Measurements from ENCODE around the gene SOHLH1. TPM values are rescaled to one million over a fixed set of nuclear protein-coding genes. Genes with fewer than 3 reads are reported as not detected.

Gene SOHLH1
- total and polyA plus RNA-seq, 10 of the 15 experiments (the other 5 are each of a cell fraction or from before 2014, with no cell fraction given), result not detected

DNA sequence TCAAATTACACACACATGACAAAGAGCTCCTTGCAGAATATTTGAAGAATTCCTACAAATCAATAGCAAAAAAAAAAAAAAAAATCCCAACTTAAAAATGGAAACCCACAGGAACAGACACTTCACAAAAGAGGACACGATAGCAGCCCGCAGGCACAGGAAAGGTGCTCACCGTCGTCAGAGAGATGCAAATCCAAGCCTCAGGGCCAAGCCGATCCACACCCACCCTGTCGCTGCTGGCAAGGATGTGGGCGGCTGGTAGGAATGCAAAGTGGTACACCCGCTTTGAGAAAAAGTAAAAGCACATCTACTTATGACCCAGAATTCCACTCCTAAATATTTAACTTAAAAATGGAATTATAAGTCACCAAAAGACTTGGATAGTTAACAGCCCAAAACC lies 25.3 kb downstream of the SOHLH1 start:
- in situ Hi-C loops (cut with MboI) (no loop called here), intact Hi-C loops (cut with micrococcal nuclease; ENCODE audit: unreplicated experiment) (no loop called here)
- ATAC-seq, result no peak
- no peaks in the 10 kb centered on the region for H3K4me1 ChIP-seq (ENCODE audit: control insufficient read depth, insufficient read depth, low read length)
- no peak for DNase-seq (ENCODE audit: low read depth, low spot score)
- H3K4me3 ChIP-seq, result no peak overlapping the region
- no peak overlapping the region for H3K4me2 ChIP-seq (ENCODE audit: control insufficient read depth, insufficient read depth)
- H4K20me1 ChIP-seq (ENCODE audit: control insufficient read depth, insufficient read depth), result no peaks in the 10 kb centered on the region
- ChIA-PET RAD21 (ENCODE audit: unreplicated experiment) (no interaction called here), SMC1A (ENCODE audit: uncharacterized antibody, unreplicated experiment) (no interaction called here), POLR2A (no interaction called here), CTCF (no interaction called here)
- H3K27me3 ChIP-seq (replicated peaks in 1 of 2; ENCODE audit: control insufficient read depth in 2 of 2, insufficient read depth in 2 of 2, low read length in 1 of 2), result no peaks in the 10 kb centered on the region
- H3K79me2 ChIP-seq (ENCODE audit: control insufficient read depth, insufficient read depth, low read length), result no peaks in the 10 kb centered on the region
- no TSS peak for BruUV-seq (replicated peaks)
- no peak for FAIRE-seq
- no peaks in the 10 kb centered on the region for H3K36me3 ChIP-seq (ENCODE audit: control insufficient read depth in 2 of 2, insufficient read depth in 2 of 2, low read length in 1 of 2)
- H3K9ac ChIP-seq (ENCODE audit: control insufficient read depth, insufficient read depth, low read length), result no peak overlapping the region
- no peak overlapping the region for H2AFZ ChIP-seq (ENCODE audit: control insufficient read depth, low read depth, low read length)
- no peaks in the 10 kb centered on the region for H3K9me3 ChIP-seq (replicated peaks; ENCODE audit: control insufficient read depth, insufficient read depth, low read length)
- TF ChIP-seq MYB (IDR thresholded peaks at IDR 0.05; ENCODE audit: borderline replicate concordance, low read depth, low read length) (no peak), MEF2B (IDR thresholded peaks at IDR 0.05; ENCODE audit: partially characterized antibody, poor library complexity, severe bottlenecking) (no peak), WRNIP1 (IDR thresholded peaks at IDR 0.05; ENCODE audit: borderline replicate concordance, low read depth, low read length) (no peak), NFYA (IDR thresholded peaks at IDR 0.05; ENCODE audit: borderline replicate concordance, low read depth, low read length) (no peak), ZZZ3 (IDR thresholded peaks at IDR 0.05; ENCODE audit: control insufficient read depth, insufficient read length, low read depth) (no peak), RAD51 (IDR thresholded peaks at IDR 0.05) (no peak), HDGF (IDR thresholded peaks at IDR 0.05) (no peak), KDM1A (IDR thresholded peaks at IDR 0.05; ENCODE audit: borderline replicate concordance) (no peak), MTA3 (IDR thresholded peaks at IDR 0.05; ENCODE audit: borderline replicate concordance, low read length) (no peak), TAF1 (IDR thresholded peaks at IDR 0.05; ENCODE audit: borderline replicate concordance, low read depth, low read length) (no peak), JUND (IDR thresholded peaks at IDR 0.05; ENCODE audit: low read depth, low read length) (no peak)
- TF ChIP-seq, protein P1, sequence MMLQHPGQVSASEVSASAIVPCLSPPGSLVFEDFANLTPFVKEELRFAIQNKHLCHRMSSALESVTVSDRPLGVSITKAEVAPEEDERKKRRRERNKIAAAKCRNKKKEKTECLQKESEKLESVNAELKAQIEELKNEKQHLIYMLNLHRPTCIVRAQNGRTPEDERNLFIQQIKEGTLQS (IDR thresholded peaks at IDR 0.05; ENCODE audit: borderline replicate concordance, extremely low read depth, low read depth, low read length), result no peak
- TF ChIP-seq, protein P2, sequence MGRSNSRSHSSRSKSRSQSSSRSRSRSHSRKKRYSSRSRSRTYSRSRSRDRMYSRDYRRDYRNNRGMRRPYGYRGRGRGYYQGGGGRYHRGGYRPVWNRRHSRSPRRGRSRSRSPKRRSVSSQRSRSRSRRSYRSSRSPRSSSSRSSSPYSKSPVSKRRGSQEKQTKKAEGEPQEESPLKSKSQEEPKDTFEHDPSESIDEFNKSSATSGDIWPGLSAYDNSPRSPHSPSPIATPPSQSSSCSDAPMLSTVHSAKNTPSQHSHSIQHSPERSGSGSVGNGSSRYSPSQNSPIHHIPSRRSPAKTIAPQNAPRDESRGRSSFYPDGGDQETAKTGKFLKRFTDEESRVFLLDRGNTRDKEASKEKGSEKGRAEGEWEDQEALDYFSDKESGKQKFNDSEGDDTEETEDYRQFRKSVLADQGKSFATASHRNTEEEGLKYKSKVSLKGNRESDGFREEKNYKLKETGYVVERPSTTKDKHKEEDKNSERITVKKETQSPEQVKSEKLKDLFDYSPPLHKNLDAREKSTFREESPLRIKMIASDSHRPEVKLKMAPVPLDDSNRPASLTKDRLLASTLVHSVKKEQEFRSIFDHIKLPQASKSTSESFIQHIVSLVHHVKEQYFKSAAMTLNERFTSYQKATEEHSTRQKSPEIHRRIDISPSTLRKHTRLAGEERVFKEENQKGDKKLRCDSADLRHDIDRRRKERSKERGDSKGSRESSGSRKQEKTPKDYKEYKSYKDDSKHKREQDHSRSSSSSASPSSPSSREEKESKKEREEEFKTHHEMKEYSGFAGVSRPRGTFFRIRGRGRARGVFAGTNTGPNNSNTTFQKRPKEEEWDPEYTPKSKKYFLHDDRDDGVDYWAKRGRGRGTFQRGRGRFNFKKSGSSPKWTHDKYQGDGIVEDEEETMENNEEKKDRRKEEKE (IDR thresholded peaks at IDR 0.05), result no peak
- TF ChIP-seq, protein P3, sequence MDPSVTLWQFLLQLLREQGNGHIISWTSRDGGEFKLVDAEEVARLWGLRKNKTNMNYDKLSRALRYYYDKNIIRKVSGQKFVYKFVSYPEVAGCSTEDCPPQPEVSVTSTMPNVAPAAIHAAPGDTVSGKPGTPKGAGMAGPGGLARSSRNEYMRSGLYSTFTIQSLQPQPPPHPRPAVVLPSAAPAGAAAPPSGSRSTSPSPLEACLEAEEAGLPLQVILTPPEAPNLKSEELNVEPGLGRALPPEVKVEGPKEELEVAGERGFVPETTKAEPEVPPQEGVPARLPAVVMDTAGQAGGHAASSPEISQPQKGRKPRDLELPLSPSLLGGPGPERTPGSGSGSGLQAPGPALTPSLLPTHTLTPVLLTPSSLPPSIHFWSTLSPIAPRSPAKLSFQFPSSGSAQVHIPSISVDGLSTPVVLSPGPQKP (IDR thresholded peaks at IDR 0.05; ENCODE audit: low read depth, low read length), result no peak
- TF ChIP-seq, protein P4, sequence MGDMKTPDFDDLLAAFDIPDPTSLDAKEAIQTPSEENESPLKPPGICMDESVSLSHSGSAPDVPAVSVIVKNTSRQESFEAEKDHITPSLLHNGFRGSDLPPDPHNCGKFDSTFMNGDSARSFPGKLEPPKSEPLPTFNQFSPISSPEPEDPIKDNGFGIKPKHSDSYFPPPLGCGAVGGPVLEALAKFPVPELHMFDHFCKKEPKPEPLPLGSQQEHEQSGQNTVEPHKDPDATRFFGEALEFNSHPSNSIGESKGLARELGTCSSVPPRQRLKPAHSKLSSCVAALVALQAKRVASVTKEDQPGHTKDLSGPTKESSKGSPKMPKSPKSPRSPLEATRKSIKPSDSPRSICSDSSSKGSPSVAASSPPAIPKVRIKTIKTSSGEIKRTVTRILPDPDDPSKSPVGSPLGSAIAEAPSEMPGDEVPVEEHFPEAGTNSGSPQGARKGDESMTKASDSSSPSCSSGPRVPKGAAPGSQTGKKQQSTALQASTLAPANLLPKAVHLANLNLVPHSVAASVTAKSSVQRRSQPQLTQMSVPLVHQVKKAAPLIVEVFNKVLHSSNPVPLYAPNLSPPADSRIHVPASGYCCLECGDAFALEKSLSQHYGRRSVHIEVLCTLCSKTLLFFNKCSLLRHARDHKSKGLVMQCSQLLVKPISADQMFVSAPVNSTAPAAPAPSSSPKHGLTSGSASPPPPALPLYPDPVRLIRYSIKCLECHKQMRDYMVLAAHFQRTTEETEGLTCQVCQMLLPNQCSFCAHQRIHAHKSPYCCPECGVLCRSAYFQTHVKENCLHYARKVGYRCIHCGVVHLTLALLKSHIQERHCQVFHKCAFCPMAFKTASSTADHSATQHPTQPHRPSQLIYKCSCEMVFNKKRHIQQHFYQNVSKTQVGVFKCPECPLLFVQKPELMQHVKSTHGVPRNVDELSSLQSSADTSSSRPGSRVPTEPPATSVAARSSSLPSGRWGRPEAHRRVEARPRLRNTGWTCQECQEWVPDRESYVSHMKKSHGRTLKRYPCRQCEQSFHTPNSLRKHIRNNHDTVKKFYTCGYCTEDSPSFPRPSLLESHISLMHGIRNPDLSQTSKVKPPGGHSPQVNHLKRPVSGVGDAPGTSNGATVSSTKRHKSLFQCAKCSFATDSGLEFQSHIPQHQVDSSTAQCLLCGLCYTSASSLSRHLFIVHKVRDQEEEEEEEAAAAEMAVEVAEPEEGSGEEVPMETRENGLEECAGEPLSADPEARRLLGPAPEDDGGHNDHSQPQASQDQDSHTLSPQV (IDR thresholded peaks at IDR 0.05), result no peak
- no peak overlapping the region for H3K27ac ChIP-seq (ENCODE audit: control insufficient read depth, insufficient read depth)
- WGBS (ENCODE audit: insufficient coverage, insufficient replicate concordance, low lambda C conversion rate, missing lambda C conversion rate), result 29% methylated on average over 8 of the region's 8 CpGs

All from GM12878 (cell line).